ENCODE results near the gene FBRS.
"Not testable (repeated sequence)": the region's sequence is repeated elsewhere in the genome, so short reads cannot be mapped to it uniquely, and the experiment has no call there.

FBRS gene

GRCh38 chr16:30700491-30700890 is 42.3 kb downstream of the FBRS start:
- no peak for DNase-seq

- no peak for DNase-seq
These were observed 42.7 kb downstream of the FBRS start for GRCh38 chr16:30700971-30701370.

GRCh38 chr16:30703071-30703470 is 44.8 kb downstream of the FBRS start:
- not testable (repeated sequence) for DNase-seq

- DNase-seq: no peak
These were observed 45.7 kb downstream of the FBRS start for GRCh38 chr16:30703971-30704370.

- DNase-seq: no peak
These were observed 47.8 kb downstream of the FBRS start for GRCh38 chr16:30706046-30706445.

GRCh38 chr16:30710971-30711370 is 52.7 kb downstream of the FBRS start:
- no peak for DNase-seq

GRCh38 chr16:30711712-30712111 is 53.5 kb downstream of the FBRS start:
- no peak for DNase-seq

- peak; percentile 67 for DNase-seq
These were observed 57.7 kb downstream of the FBRS start for GRCh38 chr16:30715750-30716445.

- DNase-seq: no peak
These were observed 61.9 kb downstream of the FBRS start for GRCh38 chr16:30720086-30720485.
